ENCODE measurements around the gene MAGEA2.
"Not testable (repeated sequence)": the region's sequence is repeated elsewhere in the genome, so short reads cannot be mapped to it uniquely, and the experiment has no call there.

MAGEA2 gene, protein sequence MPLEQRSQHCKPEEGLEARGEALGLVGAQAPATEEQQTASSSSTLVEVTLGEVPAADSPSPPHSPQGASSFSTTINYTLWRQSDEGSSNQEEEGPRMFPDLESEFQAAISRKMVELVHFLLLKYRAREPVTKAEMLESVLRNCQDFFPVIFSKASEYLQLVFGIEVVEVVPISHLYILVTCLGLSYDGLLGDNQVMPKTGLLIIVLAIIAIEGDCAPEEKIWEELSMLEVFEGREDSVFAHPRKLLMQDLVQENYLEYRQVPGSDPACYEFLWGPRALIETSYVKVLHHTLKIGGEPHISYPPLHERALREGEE

DNA sequence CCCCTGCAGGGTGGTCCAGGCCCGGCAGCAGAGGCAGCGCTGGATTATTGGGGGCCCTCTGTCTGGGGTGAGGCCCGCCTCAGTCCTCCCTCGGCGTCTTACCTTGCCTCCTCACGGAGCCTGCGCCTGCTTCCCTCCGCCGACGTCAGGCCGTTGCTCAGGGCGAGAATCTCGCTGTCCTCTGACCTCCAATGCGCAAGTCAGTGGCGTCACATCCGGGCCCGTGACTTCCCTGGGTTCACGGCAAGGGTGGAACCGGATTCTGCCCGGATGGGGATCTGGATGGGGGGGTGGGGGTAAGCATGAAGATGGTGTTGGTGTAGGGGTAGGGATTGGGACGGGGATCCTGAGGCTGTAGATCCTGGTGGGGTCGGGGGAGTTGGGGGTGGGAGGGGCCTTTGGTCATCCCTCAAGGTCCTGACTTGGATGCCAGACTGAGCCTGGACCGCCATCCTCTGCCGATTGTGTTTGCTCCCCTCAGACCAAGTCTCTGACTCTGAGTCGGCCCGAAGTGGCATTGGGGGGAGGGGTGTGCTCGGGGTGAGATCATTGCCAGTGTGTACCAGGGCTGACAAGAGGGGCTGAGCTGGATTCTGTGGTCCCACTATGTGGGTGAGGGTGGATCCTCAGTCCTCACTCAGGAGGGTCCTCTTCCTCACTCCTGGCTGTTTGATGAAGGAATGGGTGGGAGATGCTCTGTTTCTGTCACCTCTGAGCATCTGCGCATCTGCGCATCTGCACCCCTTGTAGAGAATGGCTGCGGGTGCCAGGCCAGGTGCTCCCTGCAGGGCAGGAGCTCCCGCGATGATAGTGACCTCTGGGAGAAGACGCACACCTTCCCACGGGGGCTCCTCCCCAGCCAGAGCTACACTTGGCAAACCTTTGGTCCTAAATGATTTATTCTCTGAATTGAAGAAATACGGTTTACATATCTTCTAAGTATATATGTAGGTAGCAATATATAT, at the start of gene MAGEA2:
Gene MAGEA2, minus strand, starts transcription at position 157 of the 965 bp plus-strand sequence. CDS start 2,479 bp downstream, outside the sequence.
- DNase-seq (ENCODE audit: low read depth); H3K4me3 ChIP-seq (ENCODE audit: low read length): not testable (repeated sequence)

DNA sequence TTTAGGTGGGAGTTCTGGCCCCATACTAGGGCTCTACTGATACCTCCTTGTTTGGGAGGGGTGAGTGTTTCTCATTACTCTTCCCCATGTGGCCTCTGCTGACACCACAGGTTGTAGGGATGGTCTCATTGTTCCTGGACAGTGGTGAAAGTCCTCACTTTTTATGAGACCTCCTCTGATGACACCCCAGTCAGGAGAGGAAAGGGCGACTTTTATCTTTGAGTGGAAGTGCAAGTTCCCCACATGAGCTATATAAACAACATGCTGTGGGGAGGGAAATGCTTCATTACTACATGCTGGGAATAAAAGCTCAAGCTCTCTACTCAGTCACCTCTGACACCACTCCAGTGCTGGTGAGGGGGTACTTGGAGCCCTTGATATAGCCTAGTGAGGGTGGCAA, 45.3 kb upstream of the MAGEA2 start:
- DNase-seq (ENCODE audit: low read depth), result no peak
- H3K4me3 ChIP-seq (ENCODE audit: low read length), result no peak overlapping the region
- TF ChIP-seq, protein P1, sequence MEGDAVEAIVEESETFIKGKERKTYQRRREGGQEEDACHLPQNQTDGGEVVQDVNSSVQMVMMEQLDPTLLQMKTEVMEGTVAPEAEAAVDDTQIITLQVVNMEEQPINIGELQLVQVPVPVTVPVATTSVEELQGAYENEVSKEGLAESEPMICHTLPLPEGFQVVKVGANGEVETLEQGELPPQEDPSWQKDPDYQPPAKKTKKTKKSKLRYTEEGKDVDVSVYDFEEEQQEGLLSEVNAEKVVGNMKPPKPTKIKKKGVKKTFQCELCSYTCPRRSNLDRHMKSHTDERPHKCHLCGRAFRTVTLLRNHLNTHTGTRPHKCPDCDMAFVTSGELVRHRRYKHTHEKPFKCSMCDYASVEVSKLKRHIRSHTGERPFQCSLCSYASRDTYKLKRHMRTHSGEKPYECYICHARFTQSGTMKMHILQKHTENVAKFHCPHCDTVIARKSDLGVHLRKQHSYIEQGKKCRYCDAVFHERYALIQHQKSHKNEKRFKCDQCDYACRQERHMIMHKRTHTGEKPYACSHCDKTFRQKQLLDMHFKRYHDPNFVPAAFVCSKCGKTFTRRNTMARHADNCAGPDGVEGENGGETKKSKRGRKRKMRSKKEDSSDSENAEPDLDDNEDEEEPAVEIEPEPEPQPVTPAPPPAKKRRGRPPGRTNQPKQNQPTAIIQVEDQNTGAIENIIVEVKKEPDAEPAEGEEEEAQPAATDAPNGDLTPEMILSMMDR (conservative IDR thresholded peaks at IDR 0.05; ENCODE audit: low read length), result no peak

DNA sequence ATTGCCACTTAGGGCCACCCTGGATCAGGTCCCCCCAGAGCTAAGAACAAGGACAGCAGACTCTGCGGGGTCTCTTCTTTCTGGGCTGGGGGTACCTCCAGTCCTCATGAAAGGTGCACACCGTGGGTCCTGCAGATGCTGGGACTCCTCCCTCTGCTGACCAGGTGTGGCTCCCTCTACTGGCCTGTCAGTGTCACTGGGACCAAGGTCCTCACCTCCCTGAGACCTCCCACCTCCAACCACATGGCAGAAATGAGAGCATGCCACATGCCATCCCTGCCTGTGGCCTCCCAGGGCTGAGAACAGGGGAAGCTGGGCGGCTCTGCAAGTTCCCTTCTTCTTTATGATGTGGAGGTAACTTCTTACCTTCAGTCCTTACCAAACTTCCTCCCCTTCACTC, 33.4 kb upstream of the MAGEA2 start:
- not testable (repeated sequence) for DNase-seq (ENCODE audit: low read depth); H3K4me3 ChIP-seq (ENCODE audit: low read length)

GRCh38 chrX:152769549-152770289, 16.1 kb upstream of the MAGEA2 start, which contains the start of gene MAGEA6:
Gene MAGEA6, minus strand, starts transcription at chrX:152769689. Its CDS starts 2,039 bp downstream, at chrX:152767650.
- H3K4me3 ChIP-seq (ENCODE audit: low read length); DNase-seq (ENCODE audit: low read depth): not testable (repeated sequence)

DNA sequence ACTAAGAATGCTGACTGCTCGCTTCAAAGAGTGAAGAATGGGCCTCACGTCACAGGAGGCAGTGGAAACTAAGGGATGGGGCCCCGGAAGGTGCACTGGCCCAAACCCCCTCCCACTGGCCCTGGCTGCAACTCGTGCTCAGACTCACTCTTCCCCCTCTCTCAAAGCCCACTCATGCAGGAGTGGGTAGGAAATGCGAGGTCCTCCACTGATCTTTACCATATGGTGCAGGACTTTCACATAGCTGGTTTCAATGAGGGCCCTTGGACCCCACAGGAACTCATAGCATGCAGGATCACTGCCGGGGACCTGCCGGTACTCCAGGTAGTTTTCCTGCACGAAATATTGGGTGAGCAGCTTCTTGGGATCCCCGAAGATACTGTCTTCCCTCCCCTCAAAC, 12.9 kb upstream of the MAGEA2 start:
- not testable (repeated sequence) for DNase-seq (ENCODE audit: low read depth); H3K4me3 ChIP-seq (ENCODE audit: low read length)

DNA sequence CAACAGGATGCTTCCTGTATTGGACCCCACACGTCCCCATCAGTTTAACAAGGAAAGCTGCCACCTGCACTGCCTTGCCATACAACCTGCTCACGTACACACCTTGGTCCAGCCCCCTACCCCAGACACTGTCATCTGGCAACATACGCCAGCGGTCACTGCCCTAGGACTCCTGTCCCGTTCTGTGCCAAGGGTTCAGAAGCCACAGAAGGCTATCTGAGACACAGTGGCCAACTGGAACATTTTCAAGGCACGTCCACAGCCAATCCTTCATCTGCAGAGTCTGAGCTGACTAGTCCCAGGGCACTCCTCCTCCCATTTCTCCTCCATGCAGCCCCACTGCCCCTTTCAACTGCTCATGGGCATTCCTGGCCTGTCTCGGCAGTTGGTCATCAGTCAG, 7.9 kb upstream of the MAGEA2 start:
- H3K4me3 ChIP-seq (ENCODE audit: low read length); DNase-seq (ENCODE audit: low read depth): not testable (repeated sequence)

GRCh38 chrX:152759544-152759943, 5.9 kb upstream of the MAGEA2 start:
- not testable (repeated sequence) for H3K4me3 ChIP-seq (ENCODE audit: low read length); DNase-seq (ENCODE audit: low read depth)

- H3K4me3 ChIP-seq (ENCODE audit: low read length); DNase-seq (ENCODE audit: low read depth): not testable (repeated sequence)
Observed at GRCh38 chrX:152758918-152759317, 5.3 kb upstream of the MAGEA2 start, which contains the start of gene CSAG3. Gene CSAG3, plus strand, starts transcription at chrX:152759218.

DNA sequence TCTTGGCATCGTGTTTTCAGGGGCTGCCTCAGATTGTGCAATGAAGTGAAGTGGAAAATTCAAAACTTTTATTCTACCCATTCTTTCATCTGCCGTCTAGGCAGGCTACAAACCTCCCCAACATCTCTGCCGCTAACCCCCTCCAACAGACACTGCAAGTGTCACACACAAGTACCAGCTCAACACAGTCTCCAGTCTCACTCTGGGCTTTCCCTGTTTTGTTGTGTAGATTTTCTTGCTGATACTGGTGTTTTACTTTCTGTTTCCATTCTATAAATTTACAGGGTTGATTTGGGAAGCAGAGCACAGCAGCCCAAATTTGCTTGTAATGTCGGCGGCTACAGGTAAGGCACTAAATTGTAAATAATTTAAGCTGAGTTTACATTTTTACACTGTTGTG, 1.2 kb upstream of the MAGEA2 start:
- DNase-seq (ENCODE audit: low read depth); H3K4me3 ChIP-seq (ENCODE audit: low read length): not testable (repeated sequence)

GRCh38 chrX:152738560-152738959, 15.1 kb downstream of the MAGEA2 start:
- no peak for DNase-seq (ENCODE audit: low read depth)
- TF ChIP-seq, protein P1 (conservative IDR thresholded peaks at IDR 0.05; ENCODE audit: low read length), result no peak
- H3K4me3 ChIP-seq (ENCODE audit: low read length), result no peak overlapping the region

DNA sequence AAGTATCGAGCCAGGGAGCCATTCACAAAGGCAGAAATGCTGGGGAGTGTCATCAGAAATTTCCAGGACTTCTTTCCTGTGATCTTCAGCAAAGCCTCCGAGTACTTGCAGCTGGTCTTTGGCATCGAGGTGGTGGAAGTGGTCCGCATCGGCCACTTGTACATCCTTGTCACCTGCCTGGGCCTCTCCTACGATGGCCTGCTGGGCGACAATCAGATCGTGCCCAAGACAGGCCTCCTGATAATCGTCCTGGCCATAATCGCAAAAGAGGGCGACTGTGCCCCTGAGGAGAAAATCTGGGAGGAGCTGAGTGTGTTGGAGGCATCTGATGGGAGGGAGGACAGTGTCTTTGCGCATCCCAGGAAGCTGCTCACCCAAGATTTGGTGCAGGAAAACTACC, 17.1 kb downstream of the MAGEA2 start:
- DNase-seq (ENCODE audit: low read depth); H3K4me3 ChIP-seq (ENCODE audit: low read length): not testable (repeated sequence)

Data from AG10803 (cell line).